8988T (cell line): ENCODE data around the gene CMC1.
A peak's percentile ranks its signal among the peaks of the same experiment; 100 is the strongest.

Experiments used
- DNase-seq: peaks from one replicate; pipeline ENCODE4 v3.0.0; 2011

The CMC1 gene

DNA sequence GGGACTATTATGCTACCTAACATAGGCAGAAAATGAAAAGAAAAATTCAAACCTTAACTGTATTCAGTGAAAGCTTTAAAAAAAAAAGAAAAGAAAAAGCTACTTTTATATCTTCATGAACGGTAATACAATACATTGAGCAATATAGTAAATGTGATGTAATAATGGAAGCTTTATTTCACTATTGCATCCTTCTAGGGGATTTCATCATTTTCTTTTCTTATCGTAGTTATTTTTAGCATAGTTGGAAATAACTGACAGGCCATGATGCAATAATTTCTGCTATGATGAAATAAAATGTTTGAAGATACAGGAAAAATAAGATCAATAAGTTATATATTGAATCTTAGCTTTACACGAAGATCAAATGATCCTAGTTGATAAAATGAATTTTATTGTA, 66.8 kb downstream of the CMC1 start:
- no peak for DNase-seq

DNA sequence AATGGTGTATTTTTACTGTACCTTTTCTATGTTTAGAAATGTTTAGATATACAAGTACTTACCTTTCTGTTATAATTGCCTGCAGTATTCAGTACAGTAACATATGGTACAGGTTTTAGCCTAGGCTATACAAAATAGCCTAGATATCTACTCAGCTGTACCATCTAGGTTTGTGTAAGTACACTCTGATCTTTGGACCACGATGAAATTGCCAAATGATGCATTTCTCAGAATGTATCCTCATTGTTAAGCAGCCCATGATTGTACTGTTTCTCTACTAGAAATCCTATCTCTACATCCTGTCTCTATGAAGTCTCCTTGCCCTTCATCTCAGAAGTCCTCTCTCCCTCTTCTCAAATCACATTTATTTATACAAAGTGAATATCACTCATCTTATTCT, 74.3 kb downstream of the CMC1 start:
- DNase-seq = no peak

DNA sequence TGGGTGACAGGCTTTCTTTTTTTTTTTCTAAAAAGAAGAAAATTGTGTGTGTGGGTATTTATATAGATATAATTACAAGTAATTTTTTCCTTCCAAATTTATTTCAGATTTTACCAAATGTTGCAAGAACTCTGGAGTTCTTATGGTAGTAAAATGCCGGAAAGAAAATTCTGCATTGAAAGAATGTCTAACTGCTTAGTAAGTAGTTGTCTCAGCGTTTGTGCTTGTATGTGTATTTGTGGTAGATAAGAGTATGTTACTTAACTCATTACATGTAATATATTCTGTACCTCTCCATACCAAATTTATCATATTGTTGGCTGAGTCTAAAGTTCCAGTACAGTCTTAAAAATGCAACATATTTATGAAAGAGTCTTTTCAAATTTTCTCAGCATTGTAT, 74.8 kb downstream of the CMC1 start:
- DNase-seq = no peak

DNA sequence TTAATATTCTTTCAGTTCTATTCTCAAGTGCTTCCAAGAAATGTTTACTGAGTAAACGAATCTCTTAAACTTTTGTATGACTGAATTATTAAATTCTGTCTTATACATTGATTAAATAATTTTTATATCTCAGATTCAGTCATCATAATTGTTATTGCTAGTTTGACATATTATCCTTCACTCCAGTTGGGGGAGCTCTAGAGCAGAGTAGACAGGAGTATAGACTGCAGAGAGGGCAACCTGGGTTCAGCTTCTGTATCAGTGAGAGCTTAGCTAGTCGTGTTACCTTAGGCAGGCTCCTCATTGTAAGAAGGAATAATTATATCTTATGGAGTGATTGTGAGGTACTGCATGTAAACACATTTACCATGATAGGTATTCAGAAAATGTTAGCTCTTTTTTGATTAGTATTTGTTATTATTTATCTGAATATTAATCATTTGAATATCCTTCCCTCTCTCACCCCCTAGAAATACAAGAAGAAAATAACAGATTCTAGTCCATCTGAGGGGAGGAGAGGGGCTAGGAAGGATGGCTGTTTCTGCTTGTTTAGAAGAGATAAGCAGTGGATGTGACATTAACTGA, 76.1 kb downstream of the CMC1 start:
- no peak for DNase-seq

DNA sequence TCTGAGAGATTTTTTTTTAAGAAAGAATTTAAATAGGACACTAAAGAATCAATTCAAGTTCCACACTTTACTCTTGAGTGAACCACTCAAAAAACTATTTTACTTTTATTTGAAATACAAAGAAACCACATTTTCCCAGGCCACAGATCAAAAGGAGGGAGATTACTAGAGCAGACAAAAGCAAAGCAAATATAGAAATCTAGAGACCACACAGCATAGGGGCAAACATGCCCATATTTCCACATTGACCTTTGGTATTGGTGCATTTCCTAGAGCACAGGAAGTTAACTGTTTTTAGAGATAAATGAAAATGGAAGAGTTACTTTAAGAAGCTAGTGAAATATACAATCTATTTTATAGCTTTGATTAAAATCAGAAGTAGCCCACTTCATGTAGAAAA, 79.6 kb downstream of the CMC1 start:
- DNase-seq = no peak

DNA sequence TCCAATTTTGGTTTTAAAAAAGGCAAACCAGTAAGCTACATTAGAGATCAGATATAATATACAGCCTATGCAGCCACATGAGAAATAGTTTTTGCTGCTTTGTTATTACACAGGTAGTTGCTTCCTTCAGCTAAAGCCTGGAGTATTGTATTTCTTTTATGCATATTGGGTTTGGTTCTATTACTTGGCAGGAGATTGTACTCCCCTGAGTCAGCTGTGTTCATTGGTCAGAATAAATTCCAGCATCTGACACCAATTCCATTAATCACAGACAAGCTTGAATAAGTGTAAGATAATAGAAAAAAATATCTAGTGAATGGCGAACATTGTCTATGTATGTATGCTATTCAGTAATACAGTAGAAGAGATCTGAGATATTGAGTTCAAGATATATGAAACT, 81.0 kb downstream of the CMC1 start:
- DNase-seq = no peak

DNA sequence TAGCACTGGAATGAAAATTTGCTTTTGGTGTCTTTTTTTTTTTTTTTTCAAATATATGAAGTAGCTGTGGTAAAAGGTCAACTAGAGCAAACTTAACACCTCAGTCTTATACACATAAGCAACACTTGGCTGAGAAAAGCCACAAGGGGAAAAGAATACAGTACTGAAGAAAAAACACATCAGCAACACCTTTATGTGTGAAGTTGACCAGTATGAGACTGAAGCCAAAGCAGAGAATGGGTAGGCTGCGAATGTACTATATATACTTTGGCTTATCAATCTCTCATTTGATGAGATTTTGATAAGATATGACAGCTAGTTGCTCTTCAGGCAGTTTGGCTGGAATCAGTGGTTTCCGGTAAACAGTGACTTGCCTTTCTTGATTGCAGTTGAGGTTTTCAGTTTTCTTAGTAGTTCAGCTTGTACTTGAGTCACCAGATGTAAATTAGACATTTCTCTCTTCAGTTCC, 85.1 kb downstream of the CMC1 start:
- DNase-seq = no peak

DNA sequence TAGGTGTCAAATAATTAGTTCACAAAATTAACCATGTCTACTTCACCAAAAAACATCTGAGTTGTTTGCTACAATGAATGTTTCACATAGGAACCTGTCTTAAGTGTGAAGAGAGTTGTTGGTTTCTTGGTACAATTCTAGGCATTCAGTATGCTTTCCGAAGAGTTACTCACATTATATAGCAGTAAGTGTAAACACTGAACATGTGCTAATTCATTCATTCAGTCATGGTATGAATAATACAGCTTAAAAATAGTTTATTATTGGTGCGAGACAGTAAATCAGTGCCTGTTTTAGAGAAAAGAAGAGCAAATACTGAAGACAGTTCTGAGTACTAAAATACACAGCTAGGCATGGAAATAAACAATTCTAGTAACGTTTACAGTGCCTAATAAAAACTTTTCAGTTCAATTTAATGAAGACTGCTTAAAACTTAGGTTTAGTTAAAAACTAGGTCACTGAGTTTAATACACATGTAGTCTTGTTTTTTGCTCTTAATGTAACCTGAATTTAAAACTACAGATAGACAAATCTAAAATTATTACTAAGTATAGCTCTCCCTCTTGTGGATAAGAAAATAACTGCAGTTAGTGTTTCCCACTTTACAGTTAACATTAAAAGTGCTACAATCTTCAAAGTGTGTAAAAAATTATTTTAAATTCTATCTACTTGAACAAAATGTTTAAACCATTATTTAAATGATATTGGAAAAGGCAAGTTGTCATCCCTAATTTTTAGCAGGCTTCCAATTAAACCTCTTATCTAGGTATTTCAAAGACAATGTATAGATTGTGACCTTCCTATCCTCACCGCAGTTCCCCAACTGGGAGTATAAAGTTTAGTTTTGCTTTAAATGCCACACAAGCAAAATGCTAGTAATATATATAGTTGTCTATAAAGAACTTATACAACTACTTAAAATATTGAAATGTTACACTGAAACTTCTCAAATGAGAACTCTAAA, 87.1 kb downstream of the CMC1 start:
- DNase-seq = no peak

DNA sequence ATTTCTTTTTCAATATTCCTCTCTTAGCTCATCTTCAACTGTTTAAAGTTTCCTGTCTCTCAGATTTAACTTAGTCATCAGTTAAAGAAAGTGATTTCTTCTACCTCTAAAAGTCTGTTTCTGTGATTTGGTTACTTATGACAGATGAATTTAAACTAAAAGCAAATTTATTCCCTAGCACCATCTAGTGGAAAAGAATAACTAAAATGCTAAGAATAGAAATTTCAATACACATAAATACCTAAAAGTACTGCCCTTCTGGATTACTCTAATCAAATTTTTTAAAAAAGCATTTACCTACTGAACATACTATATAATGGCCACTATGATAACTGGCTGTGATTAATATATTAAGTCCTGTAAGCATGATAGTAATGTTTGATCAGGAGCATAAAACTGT, 93.1 kb downstream of the CMC1 start:
- no peak for DNase-seq

DNA sequence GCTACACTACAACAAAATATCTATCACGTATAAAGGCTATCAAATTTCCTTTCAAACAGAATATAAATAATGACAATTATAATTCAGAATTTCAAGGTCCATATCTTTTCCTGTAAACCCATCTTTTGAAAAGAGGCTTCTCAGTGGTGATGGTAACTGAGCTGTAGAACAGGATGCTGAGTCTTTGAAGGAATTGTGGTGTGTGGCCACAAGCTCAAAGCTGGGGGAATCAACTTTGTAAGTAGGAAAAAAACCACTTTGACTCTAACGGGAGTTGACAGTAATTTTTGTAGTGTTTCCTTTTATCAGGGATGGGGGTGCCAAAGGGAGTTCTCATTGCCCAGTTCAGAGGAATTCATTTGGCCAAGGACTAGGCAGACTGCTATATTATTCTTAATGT, 93.8 kb downstream of the CMC1 start:
- DNase-seq = no peak

DNA sequence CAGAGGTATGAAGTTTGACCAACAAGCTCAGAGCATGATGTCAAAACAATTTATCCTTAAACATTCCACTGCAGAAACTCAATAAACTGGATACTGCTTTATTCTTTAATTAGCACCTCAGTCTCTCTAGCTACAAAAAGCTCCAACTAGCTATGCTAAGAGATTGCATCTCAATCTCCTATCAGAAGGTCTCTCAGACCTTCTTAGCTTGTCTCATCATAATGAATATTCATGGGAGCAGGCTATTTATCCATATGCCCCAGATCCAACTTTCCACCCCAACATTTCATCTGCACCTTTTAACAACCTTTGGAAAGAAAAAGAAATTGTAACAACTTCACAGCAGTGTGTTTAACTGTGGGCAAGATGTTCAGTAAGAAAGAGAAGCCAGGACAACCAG, 95.8 kb downstream of the CMC1 start:
- DNase-seq = no peak

DNA sequence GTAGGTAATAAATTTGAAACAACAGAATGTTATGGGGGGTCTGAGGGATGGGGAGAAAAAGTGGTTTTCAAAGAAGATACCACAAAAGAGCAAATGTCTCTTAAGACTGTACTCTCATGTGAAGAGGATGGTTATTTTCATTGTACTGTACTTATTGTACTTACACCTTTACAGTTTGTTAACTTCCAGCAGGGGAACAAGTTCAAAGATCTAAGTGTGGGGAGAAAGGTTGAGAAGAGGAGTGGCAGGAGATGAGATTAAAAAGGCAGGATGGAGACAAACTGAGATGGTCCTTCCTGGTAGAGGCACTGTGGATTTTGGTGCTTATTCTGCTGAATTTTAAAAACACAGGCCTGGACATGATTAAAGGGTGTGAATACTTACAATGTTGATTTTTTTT, 101.7 kb downstream of the CMC1 start:
- no peak for DNase-seq

DNA sequence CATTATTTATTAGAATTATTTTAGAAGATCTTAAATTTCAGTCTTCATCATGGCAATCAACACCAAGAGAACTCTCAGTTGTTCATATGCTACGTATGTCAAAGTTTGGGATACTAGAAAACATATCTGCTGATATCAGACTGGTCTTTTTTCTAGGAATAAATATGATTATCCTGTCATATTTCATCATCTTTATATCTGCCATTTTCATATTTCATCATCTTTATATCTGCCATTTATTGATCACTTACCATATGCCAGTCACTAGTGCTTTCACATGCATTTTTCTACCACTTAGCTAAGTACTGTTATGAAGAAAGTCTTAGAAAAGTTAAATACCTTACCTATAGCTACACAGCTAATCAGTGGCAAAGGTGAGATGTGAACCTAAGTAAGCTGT, 104.3 kb downstream of the CMC1 start:
- DNase-seq = no peak

DNA sequence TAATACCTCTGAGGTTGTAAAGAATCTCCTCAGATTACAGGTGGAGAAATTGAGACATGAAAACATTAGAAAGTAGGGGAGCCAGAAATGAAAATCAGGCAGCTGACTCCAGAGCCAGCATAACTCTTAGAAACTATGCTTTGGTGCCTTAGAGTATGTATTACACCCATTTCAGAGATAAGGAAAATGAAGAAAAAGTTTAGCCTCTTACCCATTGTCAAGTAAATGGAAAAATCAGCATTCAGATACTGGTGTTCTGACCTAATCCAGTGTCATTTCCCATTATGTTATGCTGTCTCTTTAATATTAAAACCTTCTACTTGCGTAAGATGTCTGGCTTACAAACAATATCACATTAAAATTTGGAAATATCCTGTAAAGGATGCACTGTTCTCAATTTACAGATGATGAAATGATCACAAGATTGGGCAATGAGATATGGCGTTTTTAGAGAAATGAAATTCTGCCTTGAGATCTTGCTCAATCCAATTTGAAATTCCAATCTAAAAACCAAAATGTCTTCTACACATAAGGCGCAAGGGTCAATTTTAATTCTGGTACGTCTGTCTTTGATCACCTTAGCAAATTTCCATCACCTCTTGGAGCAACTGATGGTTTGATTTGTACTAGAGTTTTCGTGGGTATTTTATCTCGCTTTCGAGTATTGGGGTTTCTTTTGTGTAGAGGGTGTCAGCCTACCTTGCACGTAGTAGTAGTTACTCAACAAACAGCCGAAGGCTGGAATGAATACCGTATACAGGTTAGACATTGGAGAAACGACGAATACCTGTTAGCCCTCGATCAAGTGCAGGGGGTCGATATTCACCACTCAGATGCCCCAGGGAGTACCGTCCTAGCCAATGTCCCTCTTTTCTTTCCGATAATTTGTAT, 106.2 kb downstream of the CMC1 start:
- DNase-seq = no peak

DNA sequence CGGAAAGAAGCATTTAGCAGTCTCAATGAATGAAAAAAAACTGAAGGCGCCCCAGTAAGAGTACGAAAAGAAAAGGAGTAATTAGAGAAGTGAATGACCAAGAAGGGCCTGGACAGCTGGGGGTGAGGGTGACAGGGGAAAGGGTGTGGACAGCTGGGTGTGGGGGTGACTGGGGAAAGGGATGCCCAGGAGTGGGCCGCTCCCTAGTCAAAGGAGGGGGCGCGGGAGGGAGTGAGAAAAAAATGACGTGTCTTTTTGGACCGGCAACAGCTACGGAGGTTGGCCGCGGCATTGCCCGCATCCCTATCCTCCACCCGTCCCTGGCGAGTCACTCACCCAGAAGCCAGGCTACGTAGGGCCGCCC, 106.8 kb downstream of the CMC1 start:
- DNase-seq = no peak

DNA sequence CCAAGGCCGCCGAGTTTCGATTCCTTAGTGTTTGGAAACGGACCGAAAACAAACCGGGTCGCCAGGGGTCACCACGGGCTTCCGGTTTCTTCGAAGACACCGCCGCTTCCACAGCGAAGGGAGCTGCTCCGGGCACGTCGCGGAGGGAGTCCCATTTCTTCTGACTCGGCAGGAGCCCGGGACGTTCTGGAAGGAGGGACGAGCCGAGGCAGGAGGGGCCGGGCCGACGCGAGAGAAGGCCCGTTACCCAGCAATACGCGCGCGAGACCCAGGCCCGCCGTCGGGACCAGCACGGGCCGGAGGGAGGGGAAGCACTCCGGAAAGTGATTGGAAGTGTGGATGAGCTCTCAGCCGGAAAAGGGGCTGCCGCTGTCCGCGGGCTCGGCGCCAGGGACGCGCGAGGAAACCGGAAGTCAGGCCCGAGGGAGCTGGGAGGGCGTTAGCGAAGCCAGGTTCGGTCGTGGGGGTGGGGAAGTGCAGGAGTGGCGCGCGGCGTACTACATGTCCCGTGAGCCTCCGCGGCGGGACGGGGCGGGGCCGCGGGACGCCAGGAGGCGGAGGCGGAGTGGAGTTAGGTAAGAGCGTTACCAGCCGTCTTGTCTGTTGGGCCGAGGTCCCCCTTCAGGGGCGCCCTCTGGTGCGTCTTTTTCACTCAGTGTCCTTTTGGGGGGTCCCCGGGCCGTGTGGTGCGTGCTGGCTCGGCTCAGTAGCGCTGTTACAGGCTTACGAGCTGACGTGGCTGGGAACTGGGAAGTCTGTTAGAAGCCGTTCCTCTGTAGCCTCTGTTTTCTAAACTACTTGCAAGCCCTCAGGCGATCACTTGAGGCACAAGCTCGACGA, 107.4 kb downstream of the CMC1 start, which contains the start of the genes AZI2 and ZCWPW2:
TSS of gene AZI2 (minus strand) at position 196 of the 840 bp plus-strand sequence. CDS start 8,207 bp downstream, outside the sequence.
TSS of gene ZCWPW2 (plus strand) at position 93 of the 840 bp plus-strand sequence. CDS start 64,348 bp downstream, outside the sequence.
- DNase-seq = peak; percentile 39

DNA sequence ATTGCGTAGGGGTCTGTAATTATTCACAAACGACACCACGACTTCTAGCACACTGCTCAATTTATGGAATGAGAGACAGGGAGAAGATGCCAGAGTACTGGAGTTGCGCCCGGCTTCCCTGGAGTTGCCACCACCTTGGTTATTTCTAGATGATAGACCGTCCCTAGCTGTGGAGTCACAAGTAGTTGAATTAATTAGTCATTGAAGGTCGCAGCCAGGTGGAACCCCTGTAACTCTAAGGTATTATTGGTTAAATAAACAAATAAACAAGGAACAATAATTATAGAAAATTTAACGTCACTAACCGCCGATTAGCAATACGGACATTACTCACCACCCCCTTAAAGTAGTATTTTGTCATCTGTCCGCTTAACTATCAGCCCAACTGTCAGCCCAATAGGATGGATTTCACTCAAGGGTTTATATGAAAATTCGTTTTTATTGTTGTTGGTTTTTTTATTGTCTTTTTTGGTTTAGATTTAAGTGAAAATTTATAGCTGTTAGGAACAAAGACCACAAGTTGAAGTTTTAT, 108.1 kb downstream of the CMC1 start:
- DNase-seq = no peak
